Memory B cell (primary cell): Measurements from ENCODE around the gene MAP1A.
"Not testable (repeated sequence)": the region's sequence is repeated elsewhere in the genome, so short reads cannot be mapped to it uniquely, and the experiment has no call there.

Experiments used
- ATAC-seq: fragments of 150-1000 bp; cut with Tn5 transposase; 2 replicates; pipeline ENCODE4 v1.10.0; 2021; ENCODE audit warnings: low read depth, mild to moderate bottlenecking, moderate library complexity
- DNase-seq, 2 donors: peaks; one replicate each; pipeline ENCODE4 v3.0.0; 2022; ENCODE audit warnings: low spot score in 2 of 2
- H3K27ac Mint-ChIP-seq: one replicate; pipeline ENCODE4 v1.8.0; 2022; ENCODE audit warnings: mild to moderate bottlenecking, moderate library complexity, mixed read lengths
- H3K27me3 Mint-ChIP-seq: one replicate; pipeline ENCODE4 v1.8.0; 2022; ENCODE audit warnings: mixed read lengths
- H3K36me3 Mint-ChIP-seq: one replicate; pipeline ENCODE4 v1.8.0; 2022; ENCODE audit warnings: mild to moderate bottlenecking, mixed read lengths
- H3K4me1 Mint-ChIP-seq: one replicate; pipeline ENCODE4 v1.8.0; 2022; ENCODE audit warnings: mixed read lengths
- H3K4me3 Mint-ChIP-seq: one replicate; pipeline ENCODE4 v1.8.0; 2022; ENCODE audit warnings: mild to moderate bottlenecking, moderate library complexity, mixed read lengths
- H3K9me3 Mint-ChIP-seq: one replicate; pipeline ENCODE4 v1.8.0; 2022; ENCODE audit warnings: mixed read lengths

MAP1A gene

GRCh38 chr15:43566615-43567014 lies 49.2 kb downstream of the MAP1A start:
- H3K27ac Mint-ChIP-seq, DNase-seq, ATAC-seq, H3K4me3 Mint-ChIP-seq, H3K27me3 Mint-ChIP-seq, H3K9me3 Mint-ChIP-seq, H3K4me1 Mint-ChIP-seq, H3K36me3 Mint-ChIP-seq: not testable (repeated sequence)

- not testable (repeated sequence) for H3K4me3 Mint-ChIP-seq, H3K36me3 Mint-ChIP-seq, H3K27ac Mint-ChIP-seq, ATAC-seq, DNase-seq, H3K9me3 Mint-ChIP-seq, H3K27me3 Mint-ChIP-seq, H3K4me1 Mint-ChIP-seq
Observed at GRCh38 chr15:43574607-43575006, 57.2 kb downstream of the MAP1A start.
